NCI-H345 treated with DMSO at 0.1 percent for 48 hours (cell line): ENCODE data around the gene CLEC2B.

Source experiments
- DNase-seq: peaks from one replicate; lab custom pipeline; 2025; ENCODE audit not compliant: unreplicated experiment; lab: John Stamatoyannopoulos, UW

The CLEC2B gene

DNA sequence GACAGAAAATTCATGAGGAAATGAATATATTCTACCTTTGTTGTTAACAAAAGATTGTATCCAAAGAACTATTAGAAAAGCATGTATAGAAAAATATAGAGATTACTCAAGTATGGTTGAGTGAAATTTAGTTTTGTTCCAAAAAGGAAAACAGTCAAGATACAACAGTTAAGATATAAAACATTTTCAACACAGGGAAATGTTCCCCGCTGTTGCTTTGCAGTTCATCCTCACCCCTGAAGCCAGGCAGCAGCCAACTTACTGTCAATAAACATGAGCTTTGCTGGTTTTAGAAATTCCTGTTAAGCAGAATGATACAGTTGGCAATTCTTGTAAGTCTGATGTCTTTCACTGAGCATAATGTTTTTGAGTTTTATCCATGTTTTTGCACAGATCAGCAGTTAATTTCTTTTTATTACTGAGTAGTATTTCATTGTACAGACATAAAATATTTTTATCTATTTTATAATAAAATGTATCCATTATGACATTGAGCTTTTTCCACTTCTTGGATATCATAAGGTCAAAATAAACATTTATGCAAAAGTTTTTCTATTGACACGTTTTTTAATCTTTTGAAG lies 1.2 kb upstream of the CLEC2B start:
- no peak for DNase-seq

DNA sequence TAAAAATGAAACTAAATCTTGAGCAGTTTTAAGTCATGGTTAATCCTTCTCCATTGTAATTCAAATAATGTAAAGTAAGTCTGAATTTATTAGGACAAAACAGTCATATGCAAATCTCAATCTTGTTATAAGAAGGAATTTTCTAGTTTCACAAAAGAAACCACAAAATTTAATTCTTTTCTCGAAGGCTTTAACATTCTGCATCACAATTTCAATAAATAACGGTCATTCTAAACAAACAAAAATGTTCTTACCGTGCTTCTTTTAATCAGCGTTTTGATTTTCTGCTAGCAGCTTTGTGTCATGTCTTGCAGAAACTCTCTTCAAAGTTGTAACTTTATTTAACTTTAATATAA lies 225 bp downstream of the CLEC2B start:
- no peak for DNase-seq

DNA sequence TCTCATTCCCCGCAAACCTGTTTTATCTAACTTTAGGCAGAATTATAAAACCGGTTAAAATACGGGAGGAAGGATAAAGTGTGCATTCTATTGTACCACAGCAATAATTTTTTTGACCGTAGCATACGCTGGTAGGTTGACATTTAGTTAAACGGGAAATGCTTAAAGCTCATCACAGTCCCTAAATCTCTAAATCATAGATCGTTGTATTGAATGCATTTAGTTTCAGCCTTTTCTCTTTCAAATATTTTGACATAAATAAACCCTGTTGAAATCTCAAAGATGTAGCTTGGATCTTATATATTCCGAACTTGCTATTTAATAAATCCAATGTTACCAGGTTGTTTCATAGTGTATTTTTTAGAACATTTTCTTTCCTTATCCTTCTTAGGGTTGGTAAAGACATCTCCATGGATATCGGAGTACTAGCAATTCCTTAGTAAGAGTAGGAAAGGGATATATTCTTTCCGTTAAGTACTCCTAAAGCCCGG lies 798 bp downstream of the CLEC2B start:
- DNase-seq = no peak

DNA sequence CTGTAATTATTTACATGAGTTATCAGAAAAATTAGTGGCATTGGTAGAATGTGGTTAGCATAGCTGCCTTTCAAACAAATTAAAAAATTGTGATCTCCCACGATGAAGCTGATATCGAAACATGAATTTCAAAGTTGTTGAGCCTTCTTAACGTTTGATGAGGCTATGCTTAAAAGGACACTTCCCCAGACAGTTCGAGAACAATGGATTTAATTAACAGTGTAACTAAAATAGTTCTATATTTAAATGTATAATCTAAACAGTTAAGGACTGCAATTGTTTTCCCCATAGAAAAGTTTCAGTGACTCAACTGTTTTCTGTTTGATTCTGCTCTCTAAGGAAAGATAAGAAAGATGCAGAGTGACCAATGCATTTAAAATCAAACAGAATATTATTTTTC lies 1.6 kb downstream of the CLEC2B start:
- no peak for DNase-seq

DNA sequence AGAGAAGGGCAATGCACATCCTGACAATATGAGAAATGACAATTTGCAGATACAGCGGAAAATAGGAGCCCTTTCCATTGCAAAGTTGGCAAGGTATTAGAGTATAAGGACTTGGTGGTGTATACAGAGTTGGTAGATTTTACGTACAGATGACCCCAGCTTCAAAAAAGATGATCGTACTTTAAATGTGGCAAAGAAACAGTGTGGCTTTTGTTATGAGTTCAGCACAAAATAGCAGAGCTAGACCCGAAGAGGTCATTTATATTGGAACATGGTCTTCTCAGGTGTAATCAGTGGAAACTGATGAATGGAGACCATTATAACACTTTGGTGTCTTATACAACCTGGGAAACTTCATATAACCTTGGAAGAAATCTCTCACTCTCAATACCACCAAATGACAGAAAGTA lies 2.3 kb downstream of the CLEC2B start:
- DNase-seq = no peak

DNA sequence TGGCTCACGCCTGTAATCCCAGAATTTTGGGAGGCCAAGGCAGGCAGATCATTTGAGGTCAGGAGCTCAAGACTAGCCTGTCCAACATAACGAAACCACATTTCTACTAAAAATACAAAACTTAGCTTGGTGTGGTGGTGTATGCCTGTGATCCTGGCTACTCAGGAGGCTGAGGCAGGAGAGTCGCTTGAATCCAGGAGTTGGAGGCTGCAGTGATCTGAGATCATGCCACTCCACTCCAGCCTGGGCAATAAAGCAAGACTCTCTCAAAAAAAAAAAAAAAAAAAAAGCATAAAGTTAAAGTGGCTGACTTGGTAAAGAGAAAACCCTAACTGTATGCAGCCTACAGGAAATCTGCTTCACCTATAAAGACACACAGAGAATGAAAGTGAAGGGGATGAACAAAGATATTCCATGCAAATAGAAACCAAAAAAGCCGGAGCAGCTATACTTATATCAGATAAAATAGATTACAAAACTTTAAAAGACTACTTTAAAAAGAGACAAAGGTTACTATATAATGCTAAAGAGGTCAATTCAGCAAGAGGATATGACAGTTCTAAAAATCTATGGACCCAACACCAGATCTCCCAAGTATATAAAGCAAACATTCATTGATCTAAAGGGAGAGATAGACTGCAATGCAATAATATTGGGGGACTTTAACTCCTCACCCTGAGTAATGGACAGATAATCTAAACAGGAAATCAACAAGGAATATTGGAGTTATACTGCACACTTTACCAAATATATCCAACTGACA lies 4.1 kb downstream of the CLEC2B start:
- DNase-seq = no peak

DNA sequence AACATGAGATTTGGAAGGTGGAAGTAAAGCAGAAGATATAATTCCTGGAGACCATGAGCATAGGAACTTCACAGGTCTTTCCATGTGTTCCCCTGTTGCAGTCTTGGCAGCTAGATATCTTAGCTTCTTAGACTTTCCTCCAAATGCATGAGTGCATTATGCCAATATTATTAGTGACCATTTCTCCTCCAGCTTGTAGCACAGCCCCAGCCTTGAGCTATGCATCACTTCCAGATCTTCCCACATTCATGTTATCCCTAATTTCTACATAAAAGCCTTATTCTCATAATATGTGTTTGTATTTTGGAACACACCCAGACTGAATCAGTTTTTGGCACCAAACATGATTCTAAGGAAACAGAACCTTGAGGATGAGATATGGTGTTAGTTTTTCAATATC lies 11.0 kb downstream of the CLEC2B start:
- no peak for DNase-seq

DNA sequence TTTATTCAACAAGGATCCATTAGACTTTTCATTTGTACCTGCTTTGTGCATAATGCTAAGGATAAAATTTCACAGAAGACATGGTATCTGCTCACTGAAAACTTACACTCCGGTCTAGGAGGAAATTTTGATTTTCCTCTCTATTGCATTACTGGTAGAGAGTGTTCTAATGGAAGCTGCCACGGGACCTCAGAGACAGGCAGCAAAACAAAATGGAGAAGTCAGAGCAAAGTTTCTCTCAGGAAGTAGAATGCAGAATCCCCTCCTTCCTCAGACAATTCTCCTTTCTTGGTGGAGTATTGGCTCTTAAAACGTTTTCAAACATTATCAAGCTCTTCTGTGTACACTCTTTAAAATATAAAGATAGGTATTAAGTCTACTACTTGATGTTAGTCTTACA lies 12.3 kb downstream of the CLEC2B start:
- DNase-seq = no peak

DNA sequence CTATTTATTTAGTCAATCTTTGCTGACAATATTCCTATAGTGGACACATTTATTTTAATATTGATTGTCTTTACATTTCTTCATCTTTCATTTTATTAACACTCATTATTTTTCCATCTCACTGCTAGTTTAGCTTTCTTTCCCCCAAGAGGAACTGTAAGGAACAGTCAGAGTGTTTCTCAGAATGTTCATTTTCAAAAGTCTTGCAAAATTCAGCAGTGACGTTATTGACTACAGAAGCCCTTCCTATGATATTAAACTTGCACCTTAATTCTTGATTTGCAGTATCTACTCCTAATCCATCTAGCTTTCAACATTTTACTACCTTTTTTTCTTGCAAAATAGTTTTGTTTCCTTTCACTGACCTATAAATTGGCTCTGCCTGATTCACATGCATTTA lies 13.0 kb downstream of the CLEC2B start:
- no peak for DNase-seq

DNA sequence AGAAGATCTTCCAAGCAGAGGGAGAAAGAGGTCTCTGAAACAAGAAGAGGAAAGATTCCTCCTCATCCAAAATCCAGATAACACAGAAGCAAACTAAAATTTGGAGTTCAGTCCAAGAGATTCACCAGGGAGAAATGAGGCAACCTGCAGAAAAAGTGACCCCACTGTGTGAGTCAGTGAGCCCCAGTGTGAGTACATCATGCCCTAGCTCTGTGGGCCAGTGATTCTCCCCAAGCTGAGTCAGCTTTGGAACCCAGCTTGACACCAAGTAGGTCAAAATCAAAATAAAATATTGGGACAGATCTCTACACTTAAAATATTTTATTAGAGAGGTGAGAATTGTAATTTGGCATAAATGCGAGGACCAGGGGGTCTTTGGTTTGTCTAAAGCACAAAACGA lies 17.2 kb downstream of the CLEC2B start:
- DNase-seq = no peak

DNA sequence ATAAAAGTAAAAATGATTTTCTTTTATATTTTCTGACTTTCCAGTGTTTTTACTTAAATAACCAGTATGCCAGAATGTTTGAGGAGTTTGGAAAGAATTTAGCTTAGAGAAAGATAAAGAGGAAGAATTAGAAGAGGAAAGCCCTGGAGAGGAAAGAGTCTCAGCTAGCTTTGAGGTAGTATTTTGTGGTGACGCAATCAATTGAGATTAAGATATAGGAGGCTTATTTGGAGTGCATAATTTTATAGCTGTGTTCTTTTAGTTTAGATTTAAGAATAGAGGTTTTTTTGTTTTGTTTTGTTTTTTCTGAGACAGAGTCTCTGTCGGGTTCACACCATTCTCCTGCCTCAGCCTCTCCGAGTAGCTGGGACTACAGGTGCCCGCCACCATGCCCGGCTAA lies 18.1 kb downstream of the CLEC2B start:
- DNase-seq = no peak

DNA sequence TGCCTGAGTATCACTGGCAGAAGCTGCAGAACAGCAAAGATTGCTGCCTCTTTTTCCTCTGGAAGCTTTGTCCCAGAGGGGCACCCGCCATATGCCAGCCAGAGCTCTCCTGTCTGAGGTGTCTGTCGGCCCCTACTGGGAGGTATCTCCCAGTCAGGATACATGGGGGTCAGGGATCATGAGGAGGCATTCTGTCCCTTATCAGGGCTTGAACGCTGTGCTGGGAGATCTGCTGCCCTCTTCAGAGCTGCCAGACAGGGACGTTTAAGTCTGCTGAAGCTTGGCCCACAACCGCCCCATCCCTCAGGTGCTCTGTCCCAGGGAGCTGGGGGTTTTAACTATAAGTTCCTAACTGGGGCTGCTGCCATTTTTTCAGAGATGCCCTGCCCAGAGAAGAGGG lies 20.3 kb downstream of the CLEC2B start:
- DNase-seq = no peak

DNA sequence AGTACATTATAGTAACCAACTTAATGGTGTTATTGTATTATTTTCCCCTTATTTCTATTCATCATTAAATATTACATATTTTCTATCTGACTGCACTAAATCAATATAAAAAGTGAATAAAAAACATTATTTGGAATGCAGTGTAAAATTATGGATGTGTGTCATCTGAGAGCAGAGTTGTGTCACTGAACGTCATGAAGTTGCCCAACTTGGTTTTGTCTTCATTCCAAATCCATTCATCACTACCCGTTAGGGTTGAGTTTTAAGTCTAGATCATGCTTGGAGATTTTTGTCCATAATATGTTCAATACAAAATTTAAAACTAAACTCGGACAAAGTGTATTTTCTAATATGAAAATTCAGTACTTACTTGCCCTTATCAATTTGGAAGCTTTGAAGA lies 25.7 kb downstream of the CLEC2B start:
- DNase-seq = no peak

DNA sequence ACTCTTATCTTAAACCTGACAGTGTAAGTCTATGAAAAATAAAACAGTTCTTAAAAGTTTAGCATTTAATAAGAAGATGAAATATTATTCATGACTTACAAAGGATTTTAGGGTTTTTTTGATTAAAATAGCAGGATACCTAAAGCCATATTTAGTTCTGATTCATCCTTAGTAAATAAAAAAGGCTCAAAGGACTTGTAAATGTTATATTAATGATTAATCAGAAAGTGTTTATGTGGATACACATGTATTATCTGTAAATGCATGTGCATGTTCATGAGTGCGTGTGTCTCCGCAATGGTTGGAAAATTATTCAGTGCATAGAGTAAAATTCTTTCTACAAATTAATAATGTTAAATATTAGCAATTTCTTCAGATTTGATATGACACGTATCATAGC lies 37.4 kb downstream of the CLEC2B start:
- DNase-seq = no peak

DNA sequence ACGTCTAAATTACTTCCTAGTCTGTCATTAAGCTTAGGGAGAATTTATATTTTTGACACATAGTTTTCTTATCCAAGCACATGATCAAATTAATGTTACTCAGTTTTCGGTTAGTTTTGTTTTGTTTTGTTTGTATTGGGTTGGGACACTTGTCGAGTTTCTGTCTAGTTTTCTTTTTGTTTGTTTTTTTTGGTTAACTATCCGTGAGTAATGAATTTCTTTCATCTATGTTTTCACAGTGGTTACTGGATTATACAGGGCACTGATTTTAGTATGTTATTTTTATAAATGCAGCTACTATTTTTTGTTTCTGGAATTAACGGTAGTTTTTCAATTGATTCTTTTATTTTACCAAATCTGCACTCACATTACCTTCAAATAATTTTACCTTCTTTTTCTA lies 39.2 kb downstream of the CLEC2B start:
- DNase-seq = no peak

DNA sequence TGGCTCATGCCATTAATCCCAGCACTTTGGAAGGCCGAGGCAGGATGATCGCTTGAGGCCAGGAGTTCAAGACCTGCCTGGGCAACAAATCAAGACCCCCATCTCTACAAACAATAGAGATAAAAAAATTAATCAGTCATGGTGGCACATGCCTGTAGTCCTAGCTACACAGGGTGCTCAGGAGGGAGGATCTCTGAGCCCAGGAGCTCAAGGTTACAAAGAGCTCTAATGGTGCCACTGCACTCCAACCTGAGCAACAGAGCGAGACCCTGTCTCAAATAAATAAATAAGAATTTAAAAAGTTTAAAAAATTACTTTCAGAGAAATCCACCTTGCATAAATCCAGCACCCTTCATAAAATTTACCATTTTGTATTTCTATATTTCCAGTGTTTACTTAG lies 39.7 kb downstream of the CLEC2B start:
- no peak for DNase-seq

DNA sequence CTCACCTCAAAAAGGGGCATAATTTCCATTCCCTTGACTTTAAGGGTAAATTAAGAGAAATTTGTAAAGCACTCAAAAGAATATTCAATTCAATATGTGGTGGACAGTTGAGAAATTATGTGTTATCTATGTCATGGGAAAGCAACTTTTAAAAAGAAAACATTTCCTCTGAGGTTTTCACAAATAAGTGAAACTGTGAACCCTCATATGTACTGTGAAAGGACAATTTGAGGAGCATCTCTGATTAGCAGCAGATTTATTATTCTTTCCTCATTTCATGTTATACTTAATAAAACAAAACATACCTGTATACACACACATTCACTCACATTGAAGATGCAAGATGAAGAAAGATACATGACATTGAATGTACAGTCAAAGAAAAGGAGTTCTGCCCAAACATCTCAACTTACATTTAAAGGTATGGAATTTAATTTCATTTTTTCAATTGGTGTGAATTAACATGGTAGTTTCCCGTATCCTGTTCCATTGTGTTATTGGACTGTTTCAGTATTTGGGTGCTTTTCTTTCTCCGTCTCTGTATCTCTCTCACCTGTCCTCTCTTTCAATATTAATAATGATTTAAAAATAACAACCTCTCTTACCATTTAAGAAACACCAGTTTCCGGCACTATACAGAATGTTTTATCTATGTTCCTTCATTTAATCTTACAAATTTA lies 41.8 kb downstream of the CLEC2B start, which contains the start of gene KLRF1:
Gene KLRF1, plus strand, starts transcription at position 273 of the 680 bp plus-strand sequence. Its CDS starts 64 bp downstream, at position 337.
- DNase-seq = no peak

DNA sequence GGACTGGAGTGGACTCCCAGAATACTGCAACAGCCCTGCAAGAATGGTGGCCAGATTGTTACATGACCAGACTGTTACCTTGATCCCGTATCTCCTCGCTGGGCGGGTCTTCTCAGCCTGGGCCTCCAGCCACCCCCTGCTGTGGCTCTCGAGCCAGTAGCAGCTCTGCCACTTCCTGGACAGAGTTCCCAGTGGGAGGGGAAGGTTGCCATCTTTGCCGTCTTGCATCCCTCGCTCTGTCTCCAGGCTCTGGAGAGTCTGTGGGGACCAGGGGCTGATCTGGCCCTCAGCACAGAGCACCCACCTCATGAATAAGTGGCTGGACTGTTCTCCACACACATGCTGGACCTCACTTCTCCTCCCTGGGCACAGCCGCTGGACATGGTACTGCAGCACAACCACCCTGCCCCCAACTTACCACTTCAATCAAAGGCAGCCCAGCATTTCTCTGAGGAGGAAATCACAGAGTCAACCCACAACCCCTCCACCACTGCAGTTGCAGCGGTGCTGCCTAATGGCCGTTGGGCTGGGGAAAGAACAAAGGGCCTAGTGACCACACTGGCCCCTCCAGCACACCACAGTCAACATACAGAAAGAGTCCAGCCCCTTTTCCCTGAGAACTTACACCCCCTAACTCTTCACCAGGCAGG lies 48.7 kb downstream of the CLEC2B start:
- no peak for DNase-seq

DNA sequence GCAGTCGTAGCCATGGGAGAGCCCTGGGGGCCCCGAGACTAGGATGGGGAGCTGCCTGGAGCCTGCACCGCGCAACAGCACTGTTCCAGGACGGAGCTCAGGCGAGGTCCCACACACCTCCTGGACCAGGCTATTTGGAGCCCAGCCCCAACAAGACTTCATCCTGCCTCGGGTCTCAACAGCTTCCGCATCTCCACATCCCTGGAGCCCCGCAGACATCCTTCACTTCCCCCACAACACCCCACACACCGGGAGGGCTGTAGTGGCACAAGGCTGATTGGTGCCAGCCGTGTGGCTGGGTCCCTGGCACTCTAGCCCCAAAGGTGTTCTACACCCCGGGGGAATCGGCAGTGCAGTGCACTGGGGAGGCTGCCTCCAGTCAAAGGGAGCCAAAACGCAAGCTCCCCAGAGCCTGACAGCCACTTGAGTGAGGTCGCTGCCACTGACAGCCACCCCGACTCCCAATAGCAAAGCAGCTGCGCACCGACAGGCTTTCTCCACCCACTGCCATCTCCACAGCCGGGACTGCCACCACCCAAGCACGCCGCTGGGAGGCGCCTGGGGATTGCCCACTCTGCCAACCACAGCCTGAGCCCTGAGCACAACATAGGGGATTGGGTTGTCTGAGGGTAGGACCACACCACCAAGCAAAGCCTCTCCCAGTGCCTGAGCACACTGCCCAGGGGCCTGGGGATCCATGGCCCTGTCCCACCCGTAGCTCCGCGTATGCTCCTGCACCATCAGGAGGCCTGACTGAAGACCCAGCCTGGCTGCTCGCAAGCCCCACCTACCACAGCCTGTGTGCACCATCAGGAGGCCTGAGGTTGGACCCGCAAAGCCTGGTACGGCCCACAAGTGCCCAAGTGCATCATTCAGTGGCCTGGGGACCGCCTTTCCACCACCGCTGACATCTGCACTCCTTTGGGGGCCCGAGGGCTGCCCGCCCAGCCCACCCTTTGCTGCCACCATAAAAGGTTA lies 55.0 kb downstream of the CLEC2B start:
- peak; percentile 9 for DNase-seq

DNA sequence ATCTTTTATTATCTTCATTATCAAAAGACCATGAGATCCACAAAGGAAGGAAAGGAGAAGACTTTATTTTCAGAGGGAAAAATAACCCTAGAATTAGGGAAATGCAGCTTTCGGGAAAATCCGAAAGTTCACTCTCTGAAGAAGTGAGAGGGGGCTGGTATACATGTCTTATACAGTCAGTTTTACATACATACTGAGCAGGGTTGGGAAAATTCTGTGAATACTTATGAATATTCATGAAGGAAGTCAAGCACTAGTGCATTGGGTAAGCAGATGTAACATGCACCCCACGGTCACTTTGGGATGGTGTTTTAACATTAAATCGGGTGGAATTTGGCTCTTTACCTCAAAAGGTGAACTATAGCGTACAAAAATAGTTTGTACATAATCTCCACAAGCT lies 57.5 kb downstream of the CLEC2B start:
- DNase-seq = no peak

DNA sequence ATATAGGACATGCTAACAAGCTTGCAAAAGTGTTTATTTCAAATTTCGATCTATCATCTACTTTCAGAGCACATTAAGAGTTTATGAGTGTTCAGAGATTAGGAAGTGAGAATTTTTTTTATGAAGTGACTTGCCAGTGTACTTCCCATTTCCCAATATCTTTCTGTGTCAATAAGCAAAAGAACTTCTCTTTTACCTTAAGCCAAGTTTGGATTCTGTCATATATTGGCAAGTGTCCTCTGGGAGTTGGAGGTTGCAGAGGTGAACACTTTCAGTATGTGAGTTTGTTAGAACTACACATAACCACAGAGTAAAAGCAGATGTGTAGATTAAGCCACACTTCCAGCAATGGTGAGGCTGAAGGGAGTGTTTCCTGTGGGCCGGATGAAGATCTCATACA lies 58.5 kb downstream of the CLEC2B start:
- DNase-seq = no peak
